GM03348 (cell line): ENCODE measurements around the gene ADRA2B.

ENCODE experiments used
- DNase-seq: peaks from one replicate; pipeline ENCODE4 v3.0.0; 2012; ENCODE audit warnings: low spot score

ADRA2B gene

DNA sequence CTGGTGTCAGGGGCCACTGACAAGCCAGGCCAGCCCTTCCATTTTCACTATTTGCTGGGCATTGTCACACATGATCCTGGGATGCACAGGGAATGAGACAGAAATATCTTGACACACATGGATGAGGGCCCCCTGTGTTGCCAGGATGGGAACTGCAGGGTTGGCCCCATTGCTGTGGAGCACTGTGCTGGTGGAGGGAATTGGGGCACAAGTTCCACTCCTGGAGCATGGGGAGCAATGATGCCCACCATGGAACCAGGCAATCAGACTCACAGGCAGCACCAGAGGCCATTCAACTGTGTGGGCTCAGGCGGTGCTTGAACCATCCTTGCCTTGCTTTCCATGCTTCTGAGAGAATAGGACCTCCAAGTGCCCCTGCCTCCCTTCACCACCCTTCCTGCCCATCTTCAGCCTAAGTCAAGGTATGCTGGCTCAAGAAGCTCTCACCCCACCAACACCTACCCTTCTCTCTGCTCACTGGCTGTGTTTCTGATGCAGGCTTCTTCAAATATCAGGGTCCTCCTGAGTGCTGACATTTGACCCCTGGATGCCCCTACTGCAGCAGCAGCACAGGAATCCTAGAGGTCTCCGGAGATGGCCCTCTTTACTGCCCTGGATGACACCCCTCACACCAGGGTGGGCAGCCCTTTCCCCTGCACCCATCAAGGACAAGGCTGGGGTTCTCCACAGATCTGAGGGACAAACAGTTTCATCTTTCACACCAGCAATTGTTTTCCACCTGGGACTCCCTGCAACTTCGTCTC lies 11.0 kb downstream of the ADRA2B start:
- DNase-seq, result no peak

- no peak for DNase-seq
Observed at GRCh38 chr2:96104487-96104861, 11.9 kb downstream of the ADRA2B start.

DNA sequence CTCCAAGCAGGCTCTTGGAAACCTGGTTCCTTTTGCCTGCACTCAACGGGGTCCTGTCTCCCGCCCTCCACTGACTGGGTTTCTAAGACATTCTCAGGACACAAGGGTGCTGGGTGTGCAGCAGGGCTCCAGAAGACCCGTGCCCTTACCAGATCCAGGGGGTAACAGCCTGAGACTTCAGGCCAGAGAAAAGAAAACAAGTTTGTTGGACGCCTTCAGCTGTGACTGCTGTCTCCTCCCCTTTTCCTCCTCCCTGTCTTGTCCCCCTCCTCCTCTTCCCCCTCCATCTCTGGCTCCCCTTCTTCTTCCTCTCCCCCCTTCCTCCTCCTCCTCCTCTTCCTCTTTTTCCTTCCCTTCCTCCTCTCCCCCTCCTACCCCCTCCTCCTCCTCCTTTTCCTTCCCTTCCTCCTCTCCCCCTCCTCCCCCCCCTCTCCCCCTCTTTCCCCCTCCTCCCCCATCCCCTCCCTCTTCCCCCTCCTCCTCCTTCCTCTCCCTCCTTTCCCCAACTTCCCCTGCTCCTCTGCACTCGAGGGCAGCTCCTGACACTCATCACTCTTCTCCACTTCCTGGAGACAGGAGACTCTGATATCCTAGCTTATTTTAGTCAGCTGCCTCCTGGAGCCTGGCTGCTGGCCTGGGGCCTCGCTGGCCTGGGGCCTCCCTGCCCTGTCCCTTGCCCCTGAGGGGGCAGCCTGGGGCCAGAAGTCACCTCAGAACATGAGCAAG lies 12.4 kb downstream of the ADRA2B start:
- no peak for DNase-seq

DNA sequence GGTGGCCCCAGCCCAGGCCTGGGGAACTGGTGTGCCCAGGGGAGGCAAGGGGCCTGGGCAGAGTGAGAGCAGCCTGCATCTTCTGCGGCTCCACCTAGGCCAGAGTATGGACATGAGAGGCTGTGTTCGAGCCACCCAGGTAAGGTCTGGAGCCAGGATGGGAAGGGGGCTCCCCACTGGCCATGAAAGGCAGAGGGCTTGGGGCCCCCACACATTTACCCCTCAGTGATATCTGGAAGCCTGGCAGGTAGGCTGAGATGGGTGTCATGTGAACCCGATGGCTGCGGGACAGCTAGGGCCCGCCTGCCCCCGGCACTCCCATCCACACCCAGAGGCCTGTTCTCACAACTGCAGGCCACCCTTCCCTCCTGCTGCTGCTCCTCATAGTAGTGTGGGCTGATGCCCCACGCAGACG lies 13.2 kb downstream of the ADRA2B start:
- no peak for DNase-seq

- DNase-seq, result no peak
Observed at GRCh38 chr2:96102596-96103186, 13.7 kb downstream of the ADRA2B start.

DNA sequence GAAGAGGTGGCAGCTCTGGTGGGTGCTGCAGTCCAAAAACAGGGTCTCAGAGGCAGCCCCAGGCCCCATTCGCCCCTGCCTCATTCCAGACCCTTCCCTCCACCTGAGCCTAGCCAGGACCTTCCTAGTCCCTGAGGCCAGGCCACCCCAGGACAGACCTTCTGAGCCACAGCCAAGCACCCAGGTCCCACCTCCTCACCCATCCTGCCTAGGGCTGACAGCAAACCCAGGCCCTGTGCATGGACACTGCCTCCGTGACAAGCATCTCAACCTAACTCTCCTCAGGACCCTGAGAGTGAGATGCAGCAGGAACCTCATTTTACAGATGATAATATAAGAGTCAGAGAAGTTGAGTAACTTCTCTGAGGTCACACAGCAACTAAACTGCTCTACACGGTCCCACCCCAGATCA lies 15.5 kb downstream of the ADRA2B start:
- DNase-seq, result no peak

GRCh38 chr2:96099861-96100798 lies 16.2 kb downstream of the ADRA2B start:
- no peak for DNase-seq

DNA sequence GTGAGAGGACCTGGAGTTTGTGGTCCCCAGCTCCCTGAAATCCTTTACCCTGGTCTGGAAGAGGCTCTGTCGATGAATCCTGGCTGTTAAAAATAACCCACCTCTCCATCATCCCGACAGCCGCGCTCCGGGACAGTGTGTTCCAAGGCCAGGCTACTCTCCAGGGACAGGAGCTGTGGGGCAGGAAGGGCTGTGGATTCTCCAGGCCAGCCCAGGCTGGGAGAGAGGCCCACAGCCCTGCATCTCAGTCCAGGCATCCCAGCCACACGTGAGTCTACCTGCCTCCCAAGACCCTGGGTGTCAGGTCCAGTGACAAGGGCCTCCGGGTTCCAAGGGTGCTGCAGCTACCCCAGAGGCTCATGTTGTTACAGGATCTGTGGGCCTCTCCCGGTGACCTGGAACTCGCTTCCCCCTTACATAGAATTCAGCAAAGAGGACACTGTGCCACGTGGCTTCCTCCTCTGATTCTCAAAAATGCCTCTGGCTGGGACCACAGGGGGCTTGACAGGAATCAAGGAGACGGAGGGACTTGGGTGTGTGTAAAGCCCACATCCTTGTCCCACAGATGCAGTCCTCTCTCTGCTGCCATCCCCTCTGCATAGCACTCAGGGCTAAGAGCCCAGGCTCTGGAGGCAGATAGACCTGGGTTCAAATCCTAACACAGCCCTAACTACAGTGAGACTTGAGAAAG lies 17.3 kb downstream of the ADRA2B start:
- no peak for DNase-seq

DNA sequence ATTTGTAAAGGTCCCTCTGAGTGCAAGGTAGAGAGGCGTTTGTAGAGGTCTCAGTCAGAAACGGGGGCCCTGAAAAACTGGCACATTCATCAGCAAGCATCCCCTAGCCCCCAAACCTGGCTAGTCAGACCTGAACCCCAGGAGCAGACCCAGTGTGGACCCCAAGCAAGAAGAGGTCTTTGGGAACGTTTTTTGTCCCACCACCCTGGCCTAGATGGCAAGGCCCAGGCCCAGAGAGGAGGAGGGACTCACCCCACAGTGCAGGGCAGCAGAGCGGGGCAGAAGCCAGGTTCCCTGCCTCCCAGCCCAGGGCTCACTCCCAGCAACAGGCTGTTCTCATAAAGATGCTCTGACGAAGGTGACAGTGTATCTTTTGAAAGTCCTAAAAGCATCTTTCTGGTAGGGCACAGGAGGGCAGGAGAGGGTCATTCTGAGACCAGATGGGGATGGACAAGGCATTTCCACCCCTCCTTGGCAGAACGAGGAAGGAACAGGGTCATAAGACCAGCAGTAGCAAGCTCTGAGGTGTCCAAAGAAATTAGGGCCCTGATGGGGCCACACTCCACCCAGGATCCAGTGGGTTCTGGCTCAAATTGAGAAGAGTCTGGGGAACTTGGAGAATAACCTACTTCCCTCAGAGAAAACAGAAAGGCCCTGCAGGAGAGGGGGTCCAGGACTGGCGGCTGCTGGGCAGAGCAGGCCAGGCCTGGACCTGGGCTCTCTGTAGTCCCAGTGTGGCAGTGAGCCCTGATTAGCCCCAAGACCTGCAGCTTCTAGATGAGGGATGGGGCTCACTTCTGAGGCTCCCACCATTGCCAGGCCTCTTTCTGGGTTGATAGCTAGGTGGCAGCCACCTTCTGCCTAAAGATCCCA lies 18.2 kb downstream of the ADRA2B start:
- no peak for DNase-seq

- DNase-seq, result no peak
Observed at GRCh38 chr2:96097441-96097840, 18.9 kb downstream of the ADRA2B start.

DNA sequence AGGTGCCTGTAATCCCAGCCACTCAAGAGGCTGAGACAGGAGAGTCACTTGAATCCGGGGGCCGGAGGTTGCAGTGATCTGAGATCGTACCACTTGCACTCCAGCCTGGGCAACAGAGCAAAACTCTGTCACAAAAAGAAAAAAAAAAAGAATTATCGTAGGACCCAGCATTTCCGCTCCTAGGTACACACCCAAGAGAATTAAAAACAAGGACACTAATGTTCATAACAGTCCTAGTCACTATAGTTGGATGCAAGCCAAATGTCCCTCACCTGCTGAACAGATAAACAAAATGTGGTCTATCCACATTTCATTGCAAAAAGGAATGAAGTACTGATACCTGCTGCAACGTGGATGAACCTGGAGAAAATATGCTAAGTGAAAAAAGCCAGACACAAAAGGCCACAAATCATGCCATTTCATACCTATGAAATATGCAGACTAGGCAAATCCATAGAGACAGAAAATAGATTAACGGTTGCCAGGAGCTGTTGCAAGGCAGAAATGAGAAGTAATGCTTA lies 21.2 kb downstream of the ADRA2B start:
- DNase-seq, result no peak

DNA sequence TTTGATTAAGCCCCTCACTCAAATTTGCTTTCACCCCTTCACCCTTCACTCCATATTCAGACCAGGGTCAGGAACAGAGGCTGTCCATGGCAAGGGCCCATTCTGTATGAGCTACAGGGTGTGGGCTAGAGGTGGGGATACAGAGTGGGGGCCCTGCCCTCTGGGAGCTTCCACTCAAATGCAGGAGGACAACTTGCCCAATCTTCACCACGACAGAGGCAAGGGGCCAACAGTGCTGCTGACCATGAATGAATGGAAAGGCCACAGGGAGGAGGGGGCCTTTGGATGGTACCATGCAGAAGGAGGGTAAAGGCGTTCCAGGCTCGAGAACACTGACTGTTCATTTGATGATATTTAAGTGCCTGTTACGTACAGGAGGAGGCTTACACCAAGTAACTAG lies 22.8 kb downstream of the ADRA2B start:
- DNase-seq, result no peak

GRCh38 chr2:96092951-96093350 lies 23.4 kb downstream of the ADRA2B start:
- no peak for DNase-seq

DNA sequence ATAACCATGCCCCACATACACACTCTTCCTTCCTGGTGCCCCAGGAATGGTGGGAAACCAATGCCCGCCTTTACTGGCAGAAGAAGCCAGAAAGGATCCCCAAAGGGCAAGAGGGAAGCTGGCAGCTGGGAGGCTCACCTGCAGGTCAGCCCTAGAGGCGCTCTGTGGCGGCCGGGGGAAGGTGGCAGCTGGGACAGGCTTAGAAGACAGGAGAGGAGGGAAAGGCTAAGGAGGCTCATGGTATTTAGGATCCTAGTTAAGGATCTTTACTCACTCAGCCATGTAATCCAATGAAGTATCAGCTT lies 23.8 kb downstream of the ADRA2B start:
- DNase-seq, result no peak

DNA sequence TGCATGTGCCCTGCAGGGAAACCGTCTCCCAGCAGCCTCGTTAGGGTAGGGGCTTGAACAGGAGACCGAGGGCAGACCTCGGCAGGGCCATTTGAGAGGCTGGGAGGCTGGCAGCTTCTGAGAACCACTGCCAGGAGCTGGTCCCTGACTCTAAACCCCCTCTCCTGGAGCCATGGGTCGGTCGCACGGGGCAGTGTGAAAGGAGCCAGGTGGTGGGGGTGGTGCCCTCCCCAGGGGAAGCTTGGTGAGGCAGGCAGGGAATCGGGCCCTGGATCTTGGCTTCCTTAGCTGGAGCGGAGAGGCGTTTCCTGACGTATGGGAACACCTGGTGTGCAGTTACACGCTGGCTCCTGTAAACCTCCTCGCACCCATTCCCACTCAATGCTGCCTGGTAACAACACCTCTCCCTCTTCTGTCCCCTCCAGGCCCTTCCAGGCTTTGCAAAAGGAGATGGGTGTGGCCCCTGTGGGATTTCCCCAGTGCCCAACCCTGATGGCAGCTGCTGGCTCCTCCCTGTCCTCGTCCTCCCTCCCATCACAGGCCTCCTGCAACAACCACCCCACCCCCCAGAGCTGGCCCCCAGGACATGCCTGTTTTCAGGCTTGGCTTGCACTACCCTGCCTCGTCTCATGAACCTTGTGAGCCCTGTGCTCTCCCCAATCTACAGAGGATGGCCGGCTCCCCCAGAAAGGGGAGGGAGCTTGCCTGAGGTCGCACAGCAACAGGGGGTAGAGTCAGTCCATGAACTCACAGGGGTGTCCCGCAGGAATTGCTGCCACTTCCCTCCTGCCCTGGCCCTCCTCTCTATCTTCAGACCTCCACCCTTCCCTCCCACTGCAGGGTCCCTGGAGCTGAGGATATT lies 24.4 kb downstream of the ADRA2B start:
- DNase-seq, result no peak

DNA sequence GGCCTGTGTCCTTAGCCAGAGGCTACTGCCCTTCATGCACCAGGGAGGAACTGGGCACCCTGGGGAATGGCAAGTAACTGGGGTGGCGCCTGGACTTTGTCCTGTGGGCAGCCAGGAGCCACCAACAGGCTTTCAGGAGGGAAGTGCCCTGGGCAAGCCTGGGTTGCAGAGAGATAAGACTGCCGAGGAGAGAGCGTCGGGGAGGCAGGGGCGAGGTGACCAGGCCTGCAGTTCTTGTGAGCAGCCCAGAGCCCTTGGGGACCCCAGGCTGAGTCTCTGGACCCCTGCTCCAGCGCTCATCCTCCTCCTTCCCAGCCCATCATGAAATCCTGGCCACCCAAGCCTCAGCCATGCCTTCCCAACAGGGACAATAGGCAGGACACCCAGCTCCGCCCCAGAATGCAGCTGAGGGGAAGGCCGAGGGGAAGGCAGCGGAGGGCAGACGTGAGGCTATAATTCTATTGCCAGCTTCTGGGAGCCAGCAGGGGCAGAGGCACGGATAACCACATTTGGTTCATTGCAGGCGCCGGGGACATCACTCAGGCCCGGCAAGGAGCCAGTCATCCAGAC lies 25.1 kb downstream of the ADRA2B start:
- no peak for DNase-seq

- DNase-seq, result no peak
Observed at GRCh38 chr2:96090196-96090926, 26.0 kb downstream of the ADRA2B start.

- DNase-seq, result no peak
Observed at GRCh38 chr2:96089356-96090195, 26.8 kb downstream of the ADRA2B start.
